RKO (cell line): Measurements from ENCODE around the gene CD300C.
"Not testable (repeated sequence)": the region's sequence is repeated elsewhere in the genome, so short reads cannot be mapped to it uniquely, and the experiment has no call there.

ENCODE experiments used
- DNase-seq: peaks from one replicate; pipeline ENCODE4 v3.0.0-alpha.2; 2016; ENCODE audit warnings: low spot score

Gene CD300C

GRCh38 chr17:74545843-74546230 lies at the start of gene CD300C:
TSS of gene CD300C (minus strand) at chr17:74546115. CDS start at chr17:74545782, 333 bp downstream.
- peak; percentile 16 for DNase-seq

- DNase-seq = no peak
Measured at GRCh38 chr17:74595037-74595750, 49.3 kb upstream of the CD300C start.

- DNase-seq = no peak
Measured at GRCh38 chr17:74592087-74592990, 46.4 kb upstream of the CD300C start, which contains the start of gene CD300LD. TSS of gene CD300LD (minus strand) at chr17:74592283. CDS start at chr17:74592202, 81 bp downstream.

- DNase-seq = no peak
Measured at GRCh38 chr17:74591503-74591902, 45.6 kb upstream of the CD300C start.

- no peak for DNase-seq
Measured at GRCh38 chr17:74585711-74586110, 39.8 kb upstream of the CD300C start.

GRCh38 chr17:74584292-74585060 lies 38.6 kb upstream of the CD300C start:
- DNase-seq = no peak

- DNase-seq = no peak
Measured at GRCh38 chr17:74582633-74583032, 36.7 kb upstream of the CD300C start.

GRCh38 chr17:74579900-74580299 lies 34.0 kb upstream of the CD300C start:
- DNase-seq = no peak

GRCh38 chr17:74578979-74579378 lies 33.1 kb upstream of the CD300C start:
- DNase-seq = no peak

GRCh38 chr17:74574489-74575142 lies 28.7 kb upstream of the CD300C start:
- DNase-seq = no peak

- not testable (repeated sequence) for DNase-seq
Measured at GRCh38 chr17:74573635-74574034, 27.7 kb upstream of the CD300C start.

- DNase-seq = no peak
Measured at GRCh38 chr17:74573169-74573568, 27.3 kb upstream of the CD300C start.

- no peak for DNase-seq
Measured at GRCh38 chr17:74571621-74572270, 25.8 kb upstream of the CD300C start.

GRCh38 chr17:74569020-74570003 lies 23.4 kb upstream of the CD300C start:
- DNase-seq = peak; percentile 94

- no peak for DNase-seq
Measured at GRCh38 chr17:74568106-74568873, 22.4 kb upstream of the CD300C start.

- DNase-seq = no peak
Measured at GRCh38 chr17:74567397-74567796, 21.5 kb upstream of the CD300C start, which contains the start of gene CD300H. TSS of gene CD300H (minus strand) at chr17:74567509.

GRCh38 chr17:74566132-74566753 lies 20.3 kb upstream of the CD300C start:
- DNase-seq = peak; percentile 56

- DNase-seq = no peak
Measured at GRCh38 chr17:74565126-74565525, 19.2 kb upstream of the CD300C start.

GRCh38 chr17:74563358-74563757 lies 17.4 kb upstream of the CD300C start:
- DNase-seq = no peak
